ENCODE data around the gene NARS2. TPM values are rescaled to one million over a fixed set of nuclear protein-coding genes. Genes with fewer than 3 reads are reported as not detected.

The NARS2 gene
- total RNA-seq, 3 donors from 2014 or later, result 13.3 to 21.8 (median 19.0) TPM

- intact Hi-C loops (cut with DNase I; ENCODE audit: low total_unique reads), result no loop called here
- no peak overlapping the region for H3K4me3 ChIP-seq
- H3K36me3 ChIP-seq, result no peaks in the 10 kb centered on the region
- H3K27ac ChIP-seq, result no peak overlapping the region
- no peaks in the 10 kb centered on the region for H3K4me1 ChIP-seq
- no peak for DNase-seq (ENCODE audit: low spot score in 2 of 2)
- TF ChIP-seq CTCF (IDR thresholded peaks at IDR 0.05) (no peak), POLR2A (IDR thresholded peaks at IDR 0.05) (no peak), POLR2AphosphoS5 (IDR thresholded peaks at IDR 0.05) (no peak)
- H3K9me3 ChIP-seq, result no peaks in the 10 kb centered on the region
- no peaks in the 10 kb centered on the region for H3K27me3 ChIP-seq
These were observed 70.0 kb downstream of the NARS2 start for GRCh38 chr11:78504708-78505107.

GRCh38 chr11:78504181-78504580 is 70.5 kb downstream of the NARS2 start:
- Histone ChIP-seq H3K27ac (no peak overlapping the region), H3K27me3 (no peaks in the 10 kb centered on the region), H3K4me3 (no peak overlapping the region), H3K36me3 (no peaks in the 10 kb centered on the region), H3K9me3 (no peaks in the 10 kb centered on the region), H3K4me1 (no peaks in the 10 kb centered on the region)
- intact Hi-C loops (cut with DNase I; ENCODE audit: low total_unique reads), result no loop called here
- TF ChIP-seq POLR2A (IDR thresholded peaks at IDR 0.05), result no peak
- TF ChIP-seq POLR2AphosphoS5 (IDR thresholded peaks at IDR 0.05), result no peak
- no peak for TF ChIP-seq CTCF (IDR thresholded peaks at IDR 0.05)
- DNase-seq (ENCODE audit: low spot score in 2 of 2), result no peak

GRCh38 chr11:78499971-78500370 is 74.7 kb downstream of the NARS2 start:
- no peak overlapping the region for H3K27ac ChIP-seq
- intact Hi-C loops (cut with DNase I; ENCODE audit: low total_unique reads), result no loop called here
- no peaks in the 10 kb centered on the region for H3K27me3 ChIP-seq
- no peak overlapping the region for H3K4me3 ChIP-seq
- TF ChIP-seq POLR2AphosphoS5 (IDR thresholded peaks at IDR 0.05), result no peak
- no peak for TF ChIP-seq POLR2A (IDR thresholded peaks at IDR 0.05)
- no peak for TF ChIP-seq CTCF (IDR thresholded peaks at IDR 0.05)
- no peaks in the 10 kb centered on the region for H3K9me3 ChIP-seq
- H3K4me1 ChIP-seq, result no peaks in the 10 kb centered on the region
- no peak for DNase-seq (ENCODE audit: low spot score in 2 of 2)
- H3K36me3 ChIP-seq, result no peaks in the 10 kb centered on the region

- DNase-seq (ENCODE audit: low spot score in 2 of 2), result no peak
- intact Hi-C loops (cut with DNase I; ENCODE audit: low total_unique reads), result no loop called here
- no peaks in the 10 kb centered on the region for H3K4me1 ChIP-seq
- H3K36me3 ChIP-seq, result no peaks in the 10 kb centered on the region
- no peak overlapping the region for H3K27ac ChIP-seq
- no peak overlapping the region for H3K4me3 ChIP-seq
- no peak for TF ChIP-seq POLR2AphosphoS5 (IDR thresholded peaks at IDR 0.05)
- TF ChIP-seq POLR2A (IDR thresholded peaks at IDR 0.05), result no peak
- no peak for TF ChIP-seq CTCF (IDR thresholded peaks at IDR 0.05)
- H3K27me3 ChIP-seq, result no peaks in the 10 kb centered on the region
- no peaks in the 10 kb centered on the region for H3K9me3 ChIP-seq
These were observed 77.4 kb downstream of the NARS2 start for GRCh38 chr11:78497293-78497692.

GRCh38 chr11:78493413-78493975 is 81.2 kb downstream of the NARS2 start:
- Histone ChIP-seq H3K27ac (no peak overlapping the region), H3K36me3 (no peaks in the 10 kb centered on the region), H3K9me3 (no peaks in the 10 kb centered on the region), H3K4me3 (no peak overlapping the region), H3K4me1 (no peaks in the 10 kb centered on the region), H3K27me3 (no peaks in the 10 kb centered on the region)
- DNase-seq (ENCODE audit: low spot score in 2 of 2), result no peak
- intact Hi-C loops (cut with DNase I; ENCODE audit: low total_unique reads), result no loop called here
- TF ChIP-seq POLR2A (IDR thresholded peaks at IDR 0.05) (no peak), CTCF (IDR thresholded peaks at IDR 0.05) (no peak), POLR2AphosphoS5 (IDR thresholded peaks at IDR 0.05) (no peak)

All from breast epithelium (tissue), 4 donors.